HUES48 (cell line): ENCODE measurements around the gene POLR2L.

ENCODE experiments used
- H3K27ac ChIP-seq: one replicate; pipeline ENCODE4 v1.7.0; 2013; ENCODE audit warnings: low read depth, low read length, inconsistent platforms
- H3K27me3 ChIP-seq: 2 replicates; pipeline ENCODE4 v1.6.1; 2013; ENCODE audit warnings: mild to moderate bottlenecking, low read length; ENCODE audit not compliant: control insufficient read depth, insufficient read depth
- H3K36me3 ChIP-seq: 2 replicates; pipeline ENCODE4 v1.6.1; 2013; ENCODE audit warnings: low read length; ENCODE audit not compliant: control insufficient read depth, insufficient read depth
- H3K4me1 ChIP-seq: 2 replicates; pipeline ENCODE4 v1.6.1; 2013; ENCODE audit warnings: mild to moderate bottlenecking, low read length; ENCODE audit not compliant: control insufficient read depth, insufficient read depth
- H3K4me3 ChIP-seq: 2 replicates; pipeline ENCODE4 v1.5.1; 2013; ENCODE audit warnings: mild to moderate bottlenecking, low read depth, low read length
- H3K9ac ChIP-seq: 2 replicates; pipeline ENCODE4 v1.6.1; 2013; ENCODE audit warnings: mild to moderate bottlenecking, low read depth, low read length, moderate library complexity
- H3K9me3 ChIP-seq: 2 replicates; pipeline ENCODE4 v1.6.1; 2013; ENCODE audit warnings: low read length; ENCODE audit not compliant: control insufficient read depth, insufficient read depth

Gene POLR2L

DNA sequence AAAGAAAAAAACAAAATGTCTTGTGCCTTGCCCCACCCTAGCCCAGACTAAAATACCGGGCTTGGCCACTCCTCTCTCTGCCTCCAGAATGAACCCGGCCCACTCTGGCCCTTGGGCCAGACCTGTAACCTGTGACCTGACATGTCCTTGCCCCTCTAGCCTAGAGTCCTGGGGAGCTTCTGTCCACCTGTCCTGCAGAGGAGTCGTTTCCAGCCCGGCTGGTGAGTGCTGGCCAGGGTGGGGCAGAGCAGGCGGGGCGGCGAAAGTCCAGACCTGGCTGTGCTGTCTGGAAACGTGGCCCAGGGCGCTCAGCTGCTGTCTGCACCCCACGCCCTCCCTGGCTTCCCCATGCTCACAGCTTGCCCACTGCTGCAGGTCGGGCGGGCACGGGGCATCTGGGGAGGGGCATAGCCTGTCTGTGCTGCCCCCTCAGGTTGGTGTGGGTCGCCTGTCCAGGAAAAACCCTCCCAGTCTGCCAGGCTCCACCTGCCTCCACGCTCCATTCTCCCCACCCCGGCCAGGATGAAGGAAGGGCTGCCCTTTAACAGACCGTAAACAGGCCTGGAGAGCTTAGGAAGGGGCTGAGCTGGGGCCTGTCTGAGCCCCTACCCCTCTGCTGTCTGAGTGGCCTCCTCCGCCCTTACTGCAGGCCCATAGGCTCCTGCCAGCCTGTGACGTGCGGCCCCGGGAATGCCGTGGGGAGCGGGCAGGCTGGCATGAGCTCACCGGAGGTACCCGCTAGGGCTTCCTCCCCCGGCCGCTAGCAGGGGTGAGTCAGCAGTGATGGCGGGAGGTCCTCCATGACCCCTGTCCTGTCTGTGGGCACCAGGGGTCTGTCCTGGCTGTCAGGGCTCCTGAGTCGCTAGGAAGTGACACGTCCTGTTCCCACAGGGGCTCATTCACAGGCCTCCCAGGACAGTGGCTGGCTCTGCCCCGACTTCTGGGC lies 7.7 kb downstream of the POLR2L start:
- H3K4me3 ChIP-seq = no peak overlapping the region; the same call in 1 of the 2 replicates
- no peak overlapping the region for H3K27ac ChIP-seq
- H3K4me1 ChIP-seq = peaks cover 29% of the 10 kb centered on the region
- H3K9me3 ChIP-seq = no peaks in the 10 kb centered on the region
- H3K9ac ChIP-seq = no peak overlapping the region
- H3K27me3 ChIP-seq = peaks cover 26% of the 10 kb centered on the region
- H3K36me3 ChIP-seq = peaks cover 32% of the 10 kb centered on the region

DNA sequence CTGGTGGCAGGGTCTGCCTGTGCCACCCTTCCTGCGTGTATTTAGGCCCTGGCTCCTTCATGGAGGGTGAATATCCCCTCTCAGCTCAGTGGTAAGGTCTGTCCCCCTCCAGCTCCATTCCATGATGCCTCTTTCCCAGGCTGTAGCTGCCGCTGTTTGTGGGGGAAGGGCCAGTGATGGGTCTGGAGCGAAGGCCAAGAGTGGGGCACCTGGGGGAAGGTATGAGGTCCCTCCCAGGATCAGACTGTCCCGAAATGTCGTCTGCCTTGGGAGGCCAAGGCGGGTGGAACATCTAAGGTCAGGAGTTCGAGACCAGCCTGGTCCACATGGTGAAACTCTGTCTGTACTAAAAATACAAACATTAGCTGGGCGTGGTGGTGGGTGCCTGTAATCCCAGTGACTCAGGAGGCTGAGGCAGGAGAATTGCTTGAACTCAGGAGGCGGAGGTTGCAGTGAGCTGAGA lies 8.4 kb downstream of the POLR2L start:
- H3K36me3 ChIP-seq = peaks cover 25% of the 10 kb centered on the region
- H3K27ac ChIP-seq = no peak overlapping the region
- peak overlapping the region; percentile 74 for H3K4me3 ChIP-seq
- no peak overlapping the region for H3K9ac ChIP-seq
- H3K27me3 ChIP-seq = peaks cover 34% of the 10 kb centered on the region
- H3K4me1 ChIP-seq = peaks cover 36% of the 10 kb centered on the region
- no peaks in the 10 kb centered on the region for H3K9me3 ChIP-seq

DNA sequence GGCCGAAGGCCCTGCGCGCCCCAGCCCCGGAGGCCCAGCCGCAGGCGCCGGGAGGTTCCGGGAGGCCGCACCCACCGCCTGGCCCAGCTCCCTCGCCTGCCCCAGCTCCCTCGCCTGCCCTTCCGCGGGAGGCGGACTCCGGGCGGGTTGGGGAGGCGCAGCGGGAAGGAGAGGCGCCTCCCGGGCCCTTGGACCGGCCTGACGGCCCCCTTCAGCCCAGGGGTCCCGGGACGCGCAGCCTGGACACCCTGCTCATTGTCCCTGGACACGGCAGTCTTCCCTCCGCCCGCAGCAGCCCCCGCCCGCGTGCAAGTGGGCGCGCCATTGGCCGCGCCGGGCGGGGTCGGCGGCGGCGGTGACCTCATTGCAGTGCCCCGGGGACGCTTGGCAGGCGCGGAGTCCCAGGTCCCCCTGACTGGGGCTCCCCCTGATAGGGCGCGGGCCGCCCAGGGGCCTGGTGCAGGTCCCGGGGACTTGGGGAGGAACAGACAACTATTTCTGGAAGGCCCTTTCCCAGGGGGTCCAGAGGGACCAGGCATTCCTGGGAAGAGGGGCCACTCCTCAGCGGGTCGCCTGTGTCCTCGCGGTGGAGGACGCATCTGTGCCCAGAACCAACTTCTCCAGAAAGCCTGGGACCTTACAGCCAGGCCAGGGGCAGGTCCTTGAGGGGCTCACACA lies 9.1 kb downstream of the POLR2L start:
- H3K9ac ChIP-seq = peak overlapping the region; percentile 58
- H3K27me3 ChIP-seq = peaks cover 40% of the 10 kb centered on the region
- peak overlapping the region; percentile 74 for H3K4me3 ChIP-seq
- peaks cover 19% of the 10 kb centered on the region for H3K36me3 ChIP-seq
- no peak overlapping the region for H3K27ac ChIP-seq
- H3K4me1 ChIP-seq = peaks cover 43% of the 10 kb centered on the region
- no peaks in the 10 kb centered on the region for H3K9me3 ChIP-seq

DNA sequence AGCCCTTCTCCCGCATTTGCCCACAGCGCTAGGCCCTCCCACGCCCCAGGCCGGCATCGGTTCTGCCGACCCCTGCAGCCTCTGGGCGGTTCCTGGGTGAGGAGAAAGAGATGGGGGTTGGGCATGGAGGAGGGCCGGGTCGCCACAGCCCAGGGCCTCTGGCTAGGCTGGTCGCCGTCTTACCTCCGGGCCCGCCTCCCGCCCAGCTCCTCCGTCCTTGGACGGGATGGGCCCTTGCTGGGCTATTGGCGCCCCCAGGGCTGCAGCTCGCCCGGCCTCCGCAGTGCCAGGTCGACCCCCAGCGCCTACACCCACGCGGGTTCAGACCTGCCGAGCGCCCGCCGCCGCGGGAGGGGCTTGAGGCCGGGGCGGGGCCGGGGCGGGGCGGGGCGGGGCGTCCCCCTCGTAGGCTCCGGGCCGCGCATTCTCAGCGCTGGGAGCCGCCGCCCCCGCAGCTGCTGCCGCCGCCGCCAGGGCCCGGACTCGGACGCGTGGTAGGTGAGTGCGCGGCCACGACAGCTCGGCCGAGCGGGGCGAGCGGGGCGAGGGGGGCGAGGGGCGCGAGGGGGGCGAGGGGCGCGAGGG lies 9.7 kb downstream of the POLR2L start, which contains the start of gene CD151:
TSS of gene CD151 (plus strand) at position 424 of the 585 bp plus-strand sequence. CDS start 3,118 bp downstream, outside the sequence.
- peaks cover 48% of the 10 kb centered on the region for H3K4me1 ChIP-seq
- H3K27ac ChIP-seq = no peak within 1 kb of the TSS
- peaks cover 46% of the 10 kb centered on the region for H3K27me3 ChIP-seq
- H3K4me3 ChIP-seq = peak within 1 kb of the TSS; percentile 74
- H3K9ac ChIP-seq = peak within 1 kb of the TSS; percentile 58
- H3K9me3 ChIP-seq = no peaks in the 10 kb centered on the region
- H3K36me3 ChIP-seq = peaks cover 14% of the 10 kb centered on the region

DNA sequence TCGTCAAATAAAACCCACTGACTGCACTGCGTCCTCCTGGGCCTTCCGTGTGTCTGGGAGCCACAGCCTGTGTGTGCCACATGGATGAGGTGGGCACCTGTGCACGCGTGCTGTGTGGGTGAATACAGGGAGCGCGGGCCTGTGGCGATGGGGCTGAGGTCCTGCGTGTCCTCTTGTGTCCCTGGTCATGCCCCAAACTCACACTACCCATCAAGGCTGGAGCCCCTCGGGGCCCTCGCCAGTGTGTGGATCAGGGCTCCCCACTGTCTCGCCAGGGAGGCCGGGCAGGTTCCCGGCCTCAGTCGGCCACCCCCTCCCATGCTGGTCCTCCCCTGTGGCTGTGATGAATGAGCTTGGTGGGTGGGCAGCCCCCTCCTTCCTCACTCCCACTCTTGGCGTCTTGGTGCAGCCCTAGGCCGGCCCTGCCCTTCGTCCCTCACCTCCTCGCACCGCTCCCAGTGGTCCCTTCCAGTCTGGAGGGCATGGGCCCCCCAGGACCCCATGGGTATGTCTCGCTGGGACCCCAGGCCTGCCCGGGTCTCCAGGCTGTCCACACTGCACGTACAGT lies 10.3 kb downstream of the POLR2L start:
- H3K9me3 ChIP-seq = no peaks in the 10 kb centered on the region
- H3K4me3 ChIP-seq = peak overlapping the region; percentile 65
- peaks cover 51% of the 10 kb centered on the region for H3K4me1 ChIP-seq
- peaks cover 9% of the 10 kb centered on the region for H3K36me3 ChIP-seq
- no peak overlapping the region for H3K27ac ChIP-seq
- peaks cover 49% of the 10 kb centered on the region for H3K27me3 ChIP-seq
- H3K9ac ChIP-seq = no peak overlapping the region

DNA sequence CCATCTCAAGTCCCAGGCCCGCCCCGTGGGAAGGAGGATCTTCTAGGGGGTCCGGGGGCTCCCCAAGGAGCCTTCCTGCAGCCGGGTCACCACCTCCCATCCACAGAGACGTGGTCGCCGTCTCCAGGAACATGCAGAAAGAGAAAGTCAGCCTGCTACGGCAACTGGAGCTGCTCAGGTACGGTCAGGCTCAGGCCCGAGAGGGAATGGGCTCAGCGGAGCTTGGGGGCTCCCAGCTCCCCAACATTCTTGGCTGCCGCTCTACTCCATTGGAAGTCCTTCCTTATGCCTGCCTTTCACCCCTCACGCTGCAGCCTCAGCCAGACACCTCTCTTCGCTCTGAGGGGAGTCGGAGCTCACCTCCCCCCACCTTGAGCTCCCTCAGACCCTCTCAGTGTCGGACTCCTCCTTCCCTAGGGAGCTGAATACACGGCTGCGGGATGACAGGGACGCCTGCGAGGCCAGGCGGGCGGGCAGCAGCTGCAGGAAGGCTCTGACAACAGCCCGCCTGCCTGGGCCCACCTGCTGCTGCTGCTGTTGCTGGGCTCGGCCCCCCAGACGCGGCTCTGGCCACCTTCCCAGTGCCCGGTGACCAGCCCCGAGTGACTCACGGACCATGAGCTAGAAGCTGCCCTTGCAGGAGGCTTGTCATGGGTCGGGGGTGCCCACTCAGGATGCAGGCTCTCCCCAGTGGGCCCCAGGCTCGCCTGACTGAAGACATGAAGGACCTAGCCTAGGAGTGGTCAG lies 11.0 kb downstream of the POLR2L start:
- Histone ChIP-seq H3K9me3 (no peaks in the 10 kb centered on the region), H3K4me1 (peaks cover 51% of the 10 kb centered on the region), H3K27me3 (peaks cover 49% of the 10 kb centered on the region), H3K27ac (no peak overlapping the region), H3K36me3 (peaks cover 1% of the 10 kb centered on the region; the same call in 1 of the 2 replicates), H3K4me3 (peak overlapping the region; percentile 68; the same call in 1 of the 2 replicates), H3K9ac (no peak overlapping the region)

DNA sequence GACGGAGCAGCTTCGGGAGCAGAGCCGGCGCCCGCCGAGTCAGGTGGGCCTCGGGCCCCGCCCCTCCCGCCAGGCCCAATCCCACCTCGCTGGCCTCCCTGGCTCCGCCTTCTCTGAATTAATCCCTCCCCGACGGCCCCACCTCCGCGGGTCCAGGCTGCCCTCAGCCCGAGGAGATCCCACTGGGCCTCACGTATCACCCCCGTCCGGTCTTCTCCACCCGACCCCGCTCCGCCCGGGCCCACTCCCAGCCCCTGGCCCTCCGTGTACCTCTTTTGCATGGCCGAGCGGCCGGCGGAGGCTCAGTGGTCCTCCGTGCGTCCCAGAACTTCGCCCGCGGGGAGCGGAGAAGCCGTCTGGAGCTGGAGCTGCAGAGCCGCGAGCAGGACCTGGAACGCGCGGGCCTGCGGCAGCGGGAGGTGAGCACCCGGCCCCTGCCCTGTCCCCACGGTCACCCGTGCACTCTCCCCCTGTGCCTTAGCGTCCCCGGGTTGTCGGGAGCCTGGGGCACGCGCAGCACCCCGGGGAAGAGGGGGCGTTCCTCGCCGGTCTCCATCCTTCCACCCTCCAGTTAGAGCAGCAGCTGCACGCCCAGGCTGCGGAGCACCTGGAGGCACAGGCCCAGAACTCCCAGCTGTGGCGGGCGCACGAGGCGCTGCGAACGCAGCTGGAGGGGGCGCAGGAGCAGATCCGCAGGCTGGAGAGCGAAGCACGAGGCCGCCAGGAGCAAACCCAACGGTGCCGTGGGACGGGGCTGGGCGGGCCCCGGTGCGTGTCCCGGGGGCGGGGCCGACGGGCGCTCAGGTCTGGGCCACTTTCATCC lies 11.8 kb downstream of the POLR2L start:
- H3K4me3 ChIP-seq = peak overlapping the region; percentile 68
- H3K27ac ChIP-seq = no peak overlapping the region
- H3K9ac ChIP-seq = no peak overlapping the region
- peaks cover 53% of the 10 kb centered on the region for H3K27me3 ChIP-seq
- H3K36me3 ChIP-seq = 0 out of 2 replicates have a peak, but pooled peaks cover under 1% of the 10 kb centered on the region
- no peaks in the 10 kb centered on the region for H3K9me3 ChIP-seq
- peaks cover 51% of the 10 kb centered on the region for H3K4me1 ChIP-seq

DNA sequence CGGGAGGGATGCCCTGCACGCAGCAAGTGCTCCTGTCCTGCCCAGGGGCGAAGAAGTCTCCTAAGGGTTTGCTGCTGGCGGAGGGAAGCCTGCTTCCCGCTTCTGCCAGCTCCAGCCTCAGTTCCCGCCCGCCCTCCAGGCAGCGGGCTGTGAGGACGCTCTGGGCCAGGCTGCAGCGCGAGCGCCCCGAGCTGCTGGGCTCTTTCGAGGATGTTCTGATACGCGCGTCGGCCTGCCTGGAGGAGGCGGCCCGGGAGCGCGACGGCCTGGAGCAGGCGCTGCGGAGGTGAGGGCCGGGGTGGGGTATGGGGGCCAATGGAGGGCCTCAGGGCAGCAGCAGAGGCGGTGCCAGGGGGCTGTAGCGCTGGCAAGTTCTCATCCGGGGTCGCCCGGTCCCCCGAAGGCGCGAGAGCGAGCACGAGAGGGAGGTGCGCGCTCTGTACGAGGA lies 12.5 kb downstream of the POLR2L start:
- 0 out of 2 replicates have a peak, but pooled peaks cover 7% of the 10 kb centered on the region for H3K36me3 ChIP-seq
- peaks cover 51% of the 10 kb centered on the region for H3K4me1 ChIP-seq
- H3K4me3 ChIP-seq = peak overlapping the region; percentile 68
- peaks cover 53% of the 10 kb centered on the region for H3K27me3 ChIP-seq
- no peaks in the 10 kb centered on the region for H3K9me3 ChIP-seq
- no peak overlapping the region for H3K27ac ChIP-seq
- no peak overlapping the region; the same call in 1 of the 2 replicates for H3K9ac ChIP-seq

DNA sequence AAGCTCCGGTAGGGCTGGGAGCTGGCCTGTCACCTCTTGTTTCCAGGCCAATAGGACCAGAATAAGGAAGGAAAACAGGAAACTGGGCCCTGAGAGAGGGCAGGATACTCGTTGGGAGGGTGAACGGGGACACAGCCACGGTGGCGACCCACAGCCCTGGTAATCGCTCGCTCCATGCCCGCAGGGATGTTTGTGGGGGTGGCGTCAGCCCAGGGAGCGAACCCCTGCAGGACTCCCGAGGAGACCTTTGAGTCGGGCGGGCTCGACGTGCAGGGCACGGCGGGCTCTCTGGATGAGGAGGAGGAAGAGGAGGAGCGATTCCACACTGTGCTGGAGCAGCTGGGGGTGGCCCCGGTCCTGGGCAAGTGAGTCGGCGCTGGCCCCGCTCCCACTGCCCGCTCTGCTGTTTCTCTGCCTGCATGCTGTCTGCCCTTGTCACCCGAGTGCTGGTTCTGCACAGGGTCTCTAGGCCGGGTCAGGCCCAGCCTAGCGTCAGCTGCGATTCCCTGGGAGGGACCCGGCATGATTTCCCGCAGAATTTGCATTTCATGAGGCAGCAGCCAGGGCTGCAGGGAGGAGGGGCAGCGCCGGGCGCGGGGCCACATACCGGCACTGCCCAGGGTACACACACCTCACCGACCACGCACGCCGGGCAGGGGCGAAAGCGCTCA lies 13.0 kb downstream of the POLR2L start:
- Histone ChIP-seq H3K27ac (no peak overlapping the region), H3K9ac (no peak overlapping the region; the same call in 1 of the 2 replicates), H3K4me3 (peak overlapping the region; percentile 68), H3K36me3 (0 out of 2 replicates have a peak, but pooled peaks cover 10% of the 10 kb centered on the region), H3K9me3 (no peaks in the 10 kb centered on the region), H3K27me3 (peaks cover 53% of the 10 kb centered on the region), H3K4me1 (peaks cover 51% of the 10 kb centered on the region)
